Measurements from ENCODE around the gene SMIM13.

DNA sequence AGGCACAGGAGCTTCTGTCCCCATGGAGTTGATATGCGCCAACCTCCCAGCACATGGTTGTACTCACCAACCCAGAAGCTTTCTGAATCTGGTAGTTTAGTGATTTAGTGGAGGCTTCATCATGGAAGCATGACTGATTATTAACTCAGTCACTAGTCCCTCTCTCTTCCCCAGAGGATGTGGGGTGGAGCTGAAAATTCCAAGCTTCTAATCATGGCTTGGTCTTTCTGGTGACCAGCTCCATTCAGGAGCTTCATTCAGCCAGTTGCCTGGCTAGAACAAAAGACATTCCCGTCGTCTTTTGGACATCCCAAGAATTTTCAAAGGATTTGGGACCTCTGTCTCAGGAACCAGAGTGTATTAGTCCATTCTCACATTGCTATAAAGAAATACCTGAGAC is 13.3 kb upstream of the SMIM13 start:
- TF ChIP-seq YY1 (IDR thresholded peaks at IDR 0.05; ENCODE audit: low read depth) (no peak), TAF1 (IDR thresholded peaks at IDR 0.05; ENCODE audit: low read depth) (no peak), REST (IDR thresholded peaks at IDR 0.05; ENCODE audit: low read depth) (no peak), RAD21 (IDR thresholded peaks at IDR 0.05; ENCODE audit: low read depth) (no peak), CEBPB (IDR thresholded peaks at IDR 0.05) (no peak), CREB1 (IDR thresholded peaks at IDR 0.05; ENCODE audit: low read depth) (no peak), EP300 (IDR thresholded peaks at IDR 0.05; ENCODE audit: borderline replicate concordance) (no peak)

Data from Ishikawa (cell line).